Measurements from ENCODE around the gene FOCAD. TPM values are rescaled to one million over a fixed set of nuclear protein-coding genes. Genes with fewer than 3 reads are reported as not detected.

FOCAD gene
- total and polyA plus RNA-seq, 7 donors = 7.4 to 51.5 (median 25.5) TPM

GRCh38 chr9:20707708-20708107 lies 23.6 kb downstream of the FOCAD start:
- intact Hi-C loops (cut with DNase I) = no loop called here
- no peaks in the 10 kb centered on the region for H3K36me3 ChIP-seq

DNA sequence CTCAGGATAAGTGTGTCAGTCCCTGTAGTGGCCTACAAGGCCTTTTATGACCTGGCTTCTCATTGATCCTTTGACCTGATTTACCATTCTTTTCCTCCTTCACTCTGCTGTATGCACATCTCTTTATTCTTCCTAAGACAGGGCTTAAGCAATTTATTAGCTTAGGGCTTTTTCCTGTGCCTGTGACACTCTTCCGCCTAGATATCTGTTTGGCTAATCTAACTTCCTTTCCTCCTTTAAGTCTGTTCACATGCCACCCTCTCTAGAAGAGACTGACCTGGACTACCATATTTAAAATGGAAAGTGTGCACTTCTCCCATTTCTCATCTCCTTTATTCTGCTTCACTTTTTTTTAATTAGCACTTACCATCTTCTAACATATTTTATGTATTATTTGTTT lies 29.1 kb downstream of the FOCAD start:
- 83 to 92% methylated on average over 1 of the region's 1 CpG for WGBS, 2 donors

More at GRCh38 chr9:20707708-20708107, 23.6 kb downstream of the FOCAD start:
- H3K4me3 ChIP-seq = no peak overlapping the region
- H3K27ac ChIP-seq = no peak overlapping the region
- DNase-seq = no peak
- TF ChIP-seq CTCF (IDR thresholded peaks at IDR 0.05) = no peak
- TF ChIP-seq POLR2A (IDR thresholded peaks at IDR 0.05) = no peak
- no peak for TF ChIP-seq POLR2AphosphoS5 (IDR thresholded peaks at IDR 0.05)
- no peak for TF ChIP-seq EP300 (IDR thresholded peaks at IDR 0.05)
- H3K27me3 ChIP-seq = no peaks in the 10 kb centered on the region
- H3K9me3 ChIP-seq = no peaks in the 10 kb centered on the region
- 89 to 90% methylated on average over 2 of the region's 2 CpGs for WGBS, 2 donors
- H3K4me1 ChIP-seq = no peaks in the 10 kb centered on the region

DNA sequence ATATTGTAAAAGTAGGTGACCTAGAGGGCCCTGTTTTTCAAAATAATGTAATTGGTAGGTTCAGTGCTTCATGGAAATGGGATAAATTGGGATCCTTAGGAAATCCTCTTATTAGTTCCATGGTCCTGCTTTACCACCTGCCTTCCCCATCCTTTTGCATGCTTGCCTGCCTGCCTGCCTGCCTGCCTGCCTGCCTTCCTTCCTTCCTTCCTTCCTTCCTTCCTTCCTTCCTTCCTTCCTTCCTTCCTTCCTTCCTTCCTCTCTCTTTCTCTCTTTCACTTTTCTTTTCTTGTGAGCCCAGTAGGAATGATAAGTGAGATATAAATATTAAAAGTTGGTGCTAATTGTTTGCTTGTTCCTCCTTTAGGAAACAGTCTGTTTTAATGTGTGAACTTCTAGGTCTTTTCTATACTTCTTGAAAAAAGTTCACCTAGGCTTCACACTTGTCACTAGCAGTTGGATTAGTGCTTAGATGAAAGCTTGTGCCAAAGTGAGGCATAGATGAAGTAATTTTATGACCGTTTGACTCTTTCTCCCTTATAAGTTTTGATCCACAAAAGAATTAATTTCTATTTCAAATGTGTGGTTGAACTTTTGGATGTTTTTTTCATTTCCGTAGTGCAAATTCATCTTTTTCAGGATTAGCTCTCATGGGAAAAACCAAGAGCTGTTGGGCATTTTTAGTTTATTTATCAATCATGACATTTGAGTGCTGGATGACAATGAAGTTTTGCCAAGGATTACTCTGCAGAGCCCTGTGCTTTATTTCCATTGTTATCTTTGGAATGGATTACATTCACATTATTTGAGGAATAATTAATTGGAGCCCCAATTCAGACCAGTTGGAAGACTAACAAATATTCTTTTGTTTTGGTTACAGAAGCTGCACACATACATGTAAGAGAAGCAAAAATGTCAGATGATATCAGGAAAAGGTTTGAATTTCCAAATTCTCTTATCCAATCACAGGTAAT lies 30.7 kb downstream of the FOCAD start:
- TF ChIP-seq POLR2AphosphoS5 (IDR thresholded peaks at IDR 0.05) = no peak
- TF ChIP-seq POLR2A (IDR thresholded peaks at IDR 0.05) = no peak
- no peak for TF ChIP-seq CTCF (IDR thresholded peaks at IDR 0.05)
- no peak for TF ChIP-seq EP300 (IDR thresholded peaks at IDR 0.05)

More for the DNA sequence above, 29.1 kb downstream of the FOCAD start:
- Histone ChIP-seq H3K4me3 (no peak overlapping the region), H3K4me1 (no peaks in the 10 kb centered on the region), H3K36me3 (peaks cover 0 to 3% (median 0%) of the 10 kb centered on the region in 4 donors), H3K9me3 (no peaks in the 10 kb centered on the region), H3K27me3 (no peaks in the 10 kb centered on the region), H3K27ac (no peak overlapping the region)
- DNase-seq = no peak
- intact Hi-C loops (cut with DNase I) = no loop called here
- TF ChIP-seq POLR2AphosphoS5 (IDR thresholded peaks at IDR 0.05) (no peak), POLR2A (IDR thresholded peaks at IDR 0.05) (no peak), CTCF (IDR thresholded peaks at IDR 0.05) (no peak), EP300 (IDR thresholded peaks at IDR 0.05) (no peak)

DNA sequence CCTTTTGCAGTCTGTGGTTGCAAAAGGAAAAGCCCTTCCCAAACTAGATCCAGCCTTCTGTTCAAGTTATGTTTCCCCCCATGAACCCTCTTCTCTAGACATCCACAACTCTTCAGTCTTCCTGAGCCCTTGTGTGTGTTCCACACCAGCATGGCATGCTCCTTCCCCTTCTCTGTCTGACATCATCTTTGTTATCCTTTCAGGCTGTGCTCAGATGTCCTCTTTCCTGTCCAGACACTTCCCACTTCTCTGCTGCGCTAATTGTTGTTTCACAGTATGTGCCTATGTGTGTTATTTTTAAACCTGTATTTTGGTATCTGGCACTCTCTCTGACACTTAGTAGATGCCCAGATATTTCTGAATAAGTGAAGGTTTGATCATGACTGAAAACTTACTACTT lies 38.2 kb downstream of the FOCAD start:
- H3K27ac ChIP-seq = no peak overlapping the region
- peaks cover 0 to 21% (median 0%) of the 10 kb centered on the region in 4 donors for H3K36me3 ChIP-seq
- TF ChIP-seq CTCF (IDR thresholded peaks at IDR 0.05) = no peak
- TF ChIP-seq EP300 (IDR thresholded peaks at IDR 0.05) = no peak
- TF ChIP-seq POLR2A (IDR thresholded peaks at IDR 0.05) = no peak
- TF ChIP-seq POLR2AphosphoS5 (IDR thresholded peaks at IDR 0.05) = no peak
- H3K4me1 ChIP-seq = peaks cover 0 to 17% (median 3%) of the 10 kb centered on the region in 4 donors
- H3K4me3 ChIP-seq = no peak overlapping the region
- H3K27me3 ChIP-seq = no peaks in the 10 kb centered on the region
- intact Hi-C loops (cut with DNase I) = no loop called here
- 78 to 92% methylated on average over 1 of the region's 1 CpG for WGBS, 2 donors
- no peak for DNase-seq
- no peaks in the 10 kb centered on the region for H3K9me3 ChIP-seq

More for the DNA sequence above, 30.7 kb downstream of the FOCAD start:
- 91% methylated on average over 2 of the region's 2 CpGs for WGBS, 2 donors
- H3K27ac ChIP-seq = peak overlapping the region in 1 of 4 donors; percentile 19
- H3K4me3 ChIP-seq = no peak overlapping the region
- no peaks in the 10 kb centered on the region for H3K27me3 ChIP-seq
- H3K36me3 ChIP-seq = peaks cover 0 to 6% (median 0%) of the 10 kb centered on the region in 4 donors
- intact Hi-C loops (cut with DNase I) = no loop called here
- no peak for DNase-seq
- no peaks in the 10 kb centered on the region for H3K4me1 ChIP-seq
- H3K9me3 ChIP-seq = no peaks in the 10 kb centered on the region
